DMS114 treated with DMSO at 0.1 percent for 48 hours (cell line): ENCODE measurements around the gene CEP20.

Experiments
- DNase-seq: peaks from one replicate; lab custom pipeline; 2025; ENCODE audit not compliant: unreplicated experiment; lab: John Stamatoyannopoulos, UW

CEP20 gene

GRCh38 chr16:15898654-15899053 is 10.3 kb upstream of the CEP20 start:
- DNase-seq, result no peak

- no peak for DNase-seq
Observed at GRCh38 chr16:15897834-15898254, 9.4 kb upstream of the CEP20 start.

GRCh38 chr16:15897121-15897780 is 8.8 kb upstream of the CEP20 start:
- DNase-seq, result no peak

- DNase-seq, result no peak
Observed at GRCh38 chr16:15894571-15895374, 6.4 kb upstream of the CEP20 start.

GRCh38 chr16:15891508-15891907 is 3.1 kb upstream of the CEP20 start:
- DNase-seq, result no peak

GRCh38 chr16:15887283-15887682 is 1.1 kb downstream of the CEP20 start:
- no peak for DNase-seq

- no peak for DNase-seq
Observed at GRCh38 chr16:15886078-15886477, 2.3 kb downstream of the CEP20 start.

- DNase-seq, result no peak
Observed at GRCh38 chr16:15885560-15886001, 2.8 kb downstream of the CEP20 start.

- DNase-seq, result no peak
Observed at GRCh38 chr16:15882563-15882962, 5.8 kb downstream of the CEP20 start.

GRCh38 chr16:15881794-15882379 is 6.5 kb downstream of the CEP20 start:
- DNase-seq, result no peak

- DNase-seq, result no peak
Observed at GRCh38 chr16:15880434-15881308, 7.7 kb downstream of the CEP20 start.

GRCh38 chr16:15879255-15879811 is 9.1 kb downstream of the CEP20 start:
- DNase-seq, result no peak

- no peak for DNase-seq
Observed at GRCh38 chr16:15876503-15876902, 11.9 kb downstream of the CEP20 start.

- DNase-seq, result peak; percentile 39
Observed at GRCh38 chr16:15874745-15875314, 13.6 kb downstream of the CEP20 start.

GRCh38 chr16:15873737-15874136 is 14.7 kb downstream of the CEP20 start:
- DNase-seq, result no peak

GRCh38 chr16:15873301-15873700 is 15.1 kb downstream of the CEP20 start:
- DNase-seq, result no peak

GRCh38 chr16:15870011-15870410 is 18.4 kb downstream of the CEP20 start:
- no peak for DNase-seq

GRCh38 chr16:15866451-15866850 is 22.0 kb downstream of the CEP20 start:
- DNase-seq, result no peak

GRCh38 chr16:15865742-15866141 is 22.7 kb downstream of the CEP20 start:
- no peak for DNase-seq

- no peak for DNase-seq
Observed at GRCh38 chr16:15864939-15865338, 23.5 kb downstream of the CEP20 start.
